Measurements from ENCODE around the gene UBE2G1. TPM values are rescaled to one million over a fixed set of nuclear protein-coding genes. Genes with fewer than 3 reads are reported as not detected.
A peak's percentile ranks its signal among the peaks of the same experiment; 100 is the strongest.

The UBE2G1 gene
- total RNA-seq, 4 donors from 2014 or later, result 52.5 to 88.2 (median 73.5) TPM

DNA sequence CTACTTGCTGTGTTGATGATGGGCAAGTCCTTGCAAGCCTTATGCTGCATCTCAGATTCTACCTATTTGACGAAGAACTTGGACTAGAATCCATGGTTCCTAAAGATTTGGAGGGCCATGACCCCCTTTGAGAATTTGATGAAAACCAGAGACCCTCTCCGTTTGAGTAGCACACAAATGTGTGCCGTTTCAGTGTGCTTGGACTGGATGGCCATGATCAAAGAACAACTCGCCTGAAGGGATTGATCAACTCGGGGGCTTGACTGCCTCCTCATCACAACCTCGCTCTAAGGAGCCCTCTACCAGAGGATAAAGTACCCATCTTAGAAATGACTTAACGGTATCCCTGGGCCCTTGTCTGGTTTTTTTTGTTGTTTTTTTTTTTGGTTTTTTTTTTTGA lies 99.9 kb downstream of the UBE2G1 start:
- WGBS, 2 donors, result 73 to 80% methylated on average over 7 of the region's 7 CpGs
- TF ChIP-seq POLR2A (IDR thresholded peaks at IDR 0.05), result no peak
- TF ChIP-seq, protein P1, sequence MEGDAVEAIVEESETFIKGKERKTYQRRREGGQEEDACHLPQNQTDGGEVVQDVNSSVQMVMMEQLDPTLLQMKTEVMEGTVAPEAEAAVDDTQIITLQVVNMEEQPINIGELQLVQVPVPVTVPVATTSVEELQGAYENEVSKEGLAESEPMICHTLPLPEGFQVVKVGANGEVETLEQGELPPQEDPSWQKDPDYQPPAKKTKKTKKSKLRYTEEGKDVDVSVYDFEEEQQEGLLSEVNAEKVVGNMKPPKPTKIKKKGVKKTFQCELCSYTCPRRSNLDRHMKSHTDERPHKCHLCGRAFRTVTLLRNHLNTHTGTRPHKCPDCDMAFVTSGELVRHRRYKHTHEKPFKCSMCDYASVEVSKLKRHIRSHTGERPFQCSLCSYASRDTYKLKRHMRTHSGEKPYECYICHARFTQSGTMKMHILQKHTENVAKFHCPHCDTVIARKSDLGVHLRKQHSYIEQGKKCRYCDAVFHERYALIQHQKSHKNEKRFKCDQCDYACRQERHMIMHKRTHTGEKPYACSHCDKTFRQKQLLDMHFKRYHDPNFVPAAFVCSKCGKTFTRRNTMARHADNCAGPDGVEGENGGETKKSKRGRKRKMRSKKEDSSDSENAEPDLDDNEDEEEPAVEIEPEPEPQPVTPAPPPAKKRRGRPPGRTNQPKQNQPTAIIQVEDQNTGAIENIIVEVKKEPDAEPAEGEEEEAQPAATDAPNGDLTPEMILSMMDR (IDR thresholded peaks at IDR 0.05), result no peak
- intact Hi-C loops (cut with DNase I), result no loop called here
- Histone ChIP-seq H3K27me3 (no peaks in the 10 kb centered on the region), H3K4me3 (no peak overlapping the region), H3K4me1 (peaks cover 16 to 26% (median 22%) of the 10 kb centered on the region in 3 donors), H3K36me3 (peaks cover 0 to 42% (median 0%) of the 10 kb centered on the region in 3 donors), H3K9me3 (no peaks in the 10 kb centered on the region), H3K27ac (no peak overlapping the region)
- DNase-seq, result no peak

DNA sequence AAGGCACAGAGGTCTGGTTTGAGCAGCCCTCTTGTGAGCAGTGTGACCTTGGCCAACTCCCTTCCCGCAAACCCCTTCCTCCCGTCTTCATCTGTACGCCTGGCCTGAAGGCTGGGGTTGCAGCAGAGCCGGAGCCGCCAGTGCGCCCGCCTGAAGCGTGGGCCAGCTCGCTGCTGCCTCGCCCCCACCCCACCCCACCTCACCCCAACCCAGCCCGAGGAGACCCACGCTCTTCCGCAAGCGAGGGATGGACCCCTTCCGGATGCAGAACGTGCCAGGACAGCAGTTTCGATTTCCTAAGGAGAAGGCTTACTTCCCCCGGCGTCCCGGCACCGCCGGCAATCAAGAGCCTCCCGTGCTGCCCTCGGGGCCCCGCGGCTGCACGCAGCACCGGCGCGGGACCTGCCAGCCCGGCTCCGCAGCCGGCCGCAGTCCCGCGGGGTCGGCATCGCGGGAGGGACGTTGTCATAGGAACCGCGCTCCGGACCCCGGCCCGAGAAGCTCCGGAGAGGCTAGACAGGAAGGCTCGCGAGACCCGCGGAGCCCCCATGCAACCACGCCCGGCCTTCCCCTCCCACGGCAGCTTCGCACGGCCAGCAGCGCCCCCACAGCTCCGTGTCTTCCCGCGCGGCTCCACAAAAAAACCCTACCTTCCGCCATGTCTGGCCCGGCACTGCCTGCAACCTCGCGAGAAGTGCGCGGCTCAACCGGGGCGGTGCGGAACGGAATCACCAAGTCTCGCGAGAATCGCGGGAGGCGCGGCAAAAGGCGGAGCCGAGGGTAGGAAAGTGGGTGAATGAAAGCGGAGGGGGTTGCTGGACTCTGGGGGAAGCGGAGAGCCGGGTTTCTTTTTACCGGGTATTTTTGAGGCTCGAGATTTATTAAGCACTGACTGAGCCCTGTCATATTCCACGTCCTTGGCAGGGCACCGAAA lies 102.9 kb downstream of the UBE2G1 start, which contains the start of gene ANKFY1:
Gene ANKFY1, minus strand, starts transcription at position 698 of the 934 bp plus-strand sequence. Its CDS starts 38 bp downstream, at position 660.
- intact Hi-C loops (cut with DNase I), result no loop called here
- H3K4me1 ChIP-seq, result peaks cover 16 to 34% (median 22%) of the 10 kb centered on the region in 3 donors
- H3K4me3 ChIP-seq, result peak within 1 kb of the TSS; percentile 86 to 100 (median 98)
- H3K27ac ChIP-seq, result peak within 1 kb of the TSS; percentile 87 to 95 (median 90)
- TF ChIP-seq, protein P1 (IDR thresholded peaks at IDR 0.05), result peak in 3 of 6 experiments; percentile 1 to 32 (median 9)
- TF ChIP-seq POLR2A (IDR thresholded peaks at IDR 0.05), result peak in 2 of 4 donors; percentile 65 to 70
- 0 to 1% methylated on average over 13 to 15 of the region's 85 CpGs for WGBS, 2 donors
- peaks cover 0 to 33% (median 0%) of the 10 kb centered on the region in 3 donors for H3K36me3 ChIP-seq
- H3K27me3 ChIP-seq, result no peaks in the 10 kb centered on the region
- peaks cover 0 to 14% (median 12%) of the 10 kb centered on the region in 3 donors for H3K9me3 ChIP-seq
- peak; percentile 59 for DNase-seq

GRCh38 chr17:4262703-4263102 lies 103.8 kb downstream of the UBE2G1 start:
- Histone ChIP-seq H3K36me3 (peaks cover 0 to 25% (median 0%) of the 10 kb centered on the region in 3 donors), H3K4me3 (peak overlapping the region; percentile 86 to 100 (median 98)), H3K9me3 (peaks cover 0 to 14% (median 12%) of the 10 kb centered on the region in 3 donors), H3K4me1 (peaks cover 16 to 34% (median 22%) of the 10 kb centered on the region in 3 donors), H3K27me3 (no peaks in the 10 kb centered on the region), H3K27ac (peak overlapping the region; percentile 87 to 95 (median 90))
- no peak for DNase-seq
- intact Hi-C loops (cut with DNase I), result no loop called here
- TF ChIP-seq, protein P1 (IDR thresholded peaks at IDR 0.05), result no peak
- no peak for TF ChIP-seq POLR2A (IDR thresholded peaks at IDR 0.05)
- 41 to 44% methylated on average over 6 to 8 of the region's 8 CpGs for WGBS, 2 donors

DNA sequence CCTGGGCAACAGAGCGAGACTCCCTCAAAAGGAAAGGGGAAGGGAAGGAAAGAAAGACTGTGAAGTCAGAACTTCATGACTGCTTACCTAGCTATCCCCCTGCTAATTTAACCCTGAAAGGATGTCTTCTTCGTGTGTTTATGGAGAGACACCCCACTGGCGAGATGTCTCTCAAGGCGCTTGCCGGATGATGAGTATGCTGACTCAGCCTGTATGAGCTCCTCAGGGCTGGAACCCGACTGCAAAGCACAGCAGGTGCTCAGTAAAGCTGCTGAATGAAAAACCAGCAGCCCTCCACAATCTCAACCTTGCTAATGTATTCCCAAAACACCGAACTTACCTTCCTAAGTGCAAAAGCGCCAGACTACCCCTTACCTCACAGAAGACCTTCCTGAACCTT lies 105.0 kb downstream of the UBE2G1 start:
- DNase-seq, result no peak
- WGBS, 2 donors, result 86 to 94% methylated on average over 5 to 7 of the region's 8 CpGs

More for the DNA sequence above, 105.0 kb downstream of the UBE2G1 start:
- no peak for TF ChIP-seq POLR2A (IDR thresholded peaks at IDR 0.05)
- TF ChIP-seq, protein P1 (IDR thresholded peaks at IDR 0.05), result no peak
- H3K4me1 ChIP-seq, result peaks cover 16 to 34% (median 22%) of the 10 kb centered on the region in 3 donors
- intact Hi-C loops (cut with DNase I), result no loop called here
- H3K36me3 ChIP-seq, result peaks cover 0 to 17% (median 0%) of the 10 kb centered on the region in 3 donors
- H3K9me3 ChIP-seq, result peaks cover 0 to 14% (median 12%) of the 10 kb centered on the region in 3 donors
- H3K27me3 ChIP-seq, result no peaks in the 10 kb centered on the region
- no peak overlapping the region for H3K27ac ChIP-seq
- no peak overlapping the region for H3K4me3 ChIP-seq

Measured in esophagus squamous epithelium (tissue), 5 donors.